Activated T-cell treated with anti-CD3 and anti-CD28 coated beads, Interleukin-2, amount 50 U/mL, for 72 hours (primary cell): ENCODE measurements around the gene EIF4E1B. TPM values are rescaled to one million over a fixed set of nuclear protein-coding genes. Genes with fewer than 3 reads are reported as not detected.
A peak's percentile ranks its signal among the peaks of the same experiment; 100 is the strongest.

Source experiments
- ATAC-seq, 2 donors: fragments of 150-1000 bp; cut with Tn5 transposase; replicated peaks in 1 of 2; 2 replicates each; pipeline ENCODE4 v1.10.0; 2021; ENCODE audit warnings: moderate library complexity in 2 of 2, mild to moderate bottlenecking in 1 of 2
- DNase-seq, 2 donors: peaks; one replicate each; pipeline ENCODE4 v3.0.0; 2021 to 2022; ENCODE audit warnings: mixed read lengths in 1 of 2
- H3K27ac Mint-ChIP-seq: one replicate; pipeline ENCODE4 v1.8.0; 2022; ENCODE audit warnings: mild to moderate bottlenecking, moderate library complexity, mixed read lengths
- H3K27me3 Mint-ChIP-seq: one replicate; pipeline ENCODE4 v1.8.0; 2022; ENCODE audit warnings: low read depth, mixed read lengths
- H3K36me3 Mint-ChIP-seq, 2 donors: one replicate each; pipeline ENCODE4 v1.8.0; 2022; ENCODE audit warnings: mixed read lengths in 2 of 2, mild to moderate bottlenecking in 1 of 2; ENCODE audit not compliant: insufficient read depth in 2 of 2
- H3K4me1 Mint-ChIP-seq: one replicate; pipeline ENCODE4 v1.8.0; 2022; ENCODE audit warnings: low read depth, mixed read lengths
- H3K4me3 Mint-ChIP-seq, 2 donors: one replicate each; pipeline ENCODE4 v1.8.0; 2022; ENCODE audit warnings: mild to moderate bottlenecking in 2 of 2, mixed read lengths in 2 of 2, moderate library complexity in 2 of 2
- H3K9me3 Mint-ChIP-seq, 2 donors: one replicate each; pipeline ENCODE4 v1.8.0; 2022; ENCODE audit warnings: mixed read lengths in 2 of 2
- total RNA-seq, 2 donors: library from RNA; stranded (reverse); gene quantifications; one replicate each; pipeline ENCODE4 v1.2.3, GENCODE V29; 2022

Gene EIF4E1B
- total RNA-seq, 2 donors from 2014 or later, result not detected

DNA sequence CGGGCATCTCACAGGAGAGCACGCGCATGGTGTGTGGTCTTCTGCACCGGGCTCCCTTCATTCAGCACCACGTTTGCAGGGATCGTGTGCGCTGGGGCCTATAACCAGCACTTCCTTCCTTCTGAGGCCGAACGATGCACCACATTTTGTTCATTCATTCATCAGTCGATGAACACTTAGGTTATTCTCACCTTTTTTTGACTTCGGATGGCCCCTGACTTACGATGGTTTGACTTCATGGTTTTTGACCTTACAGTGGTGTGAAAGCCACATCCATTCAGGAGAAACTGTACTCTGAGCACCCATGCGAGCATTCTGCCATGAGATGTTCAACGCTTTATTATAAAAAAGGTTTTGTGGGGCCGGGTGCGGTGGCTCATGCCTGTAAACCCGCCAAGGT lies 44.3 kb downstream of the EIF4E1B start:
- Mint-ChIP-seq H3K27ac (no peak overlapping the region), H3K27me3 (peaks cover 44% of the 10 kb centered on the region), H3K4me1 (no peaks in the 10 kb centered on the region), H3K4me3 (no peak overlapping the region), H3K36me3 (no peaks in the 10 kb centered on the region), H3K9me3 (no peaks in the 10 kb centered on the region)
- DNase-seq, result no peak
- no peak for ATAC-seq

DNA sequence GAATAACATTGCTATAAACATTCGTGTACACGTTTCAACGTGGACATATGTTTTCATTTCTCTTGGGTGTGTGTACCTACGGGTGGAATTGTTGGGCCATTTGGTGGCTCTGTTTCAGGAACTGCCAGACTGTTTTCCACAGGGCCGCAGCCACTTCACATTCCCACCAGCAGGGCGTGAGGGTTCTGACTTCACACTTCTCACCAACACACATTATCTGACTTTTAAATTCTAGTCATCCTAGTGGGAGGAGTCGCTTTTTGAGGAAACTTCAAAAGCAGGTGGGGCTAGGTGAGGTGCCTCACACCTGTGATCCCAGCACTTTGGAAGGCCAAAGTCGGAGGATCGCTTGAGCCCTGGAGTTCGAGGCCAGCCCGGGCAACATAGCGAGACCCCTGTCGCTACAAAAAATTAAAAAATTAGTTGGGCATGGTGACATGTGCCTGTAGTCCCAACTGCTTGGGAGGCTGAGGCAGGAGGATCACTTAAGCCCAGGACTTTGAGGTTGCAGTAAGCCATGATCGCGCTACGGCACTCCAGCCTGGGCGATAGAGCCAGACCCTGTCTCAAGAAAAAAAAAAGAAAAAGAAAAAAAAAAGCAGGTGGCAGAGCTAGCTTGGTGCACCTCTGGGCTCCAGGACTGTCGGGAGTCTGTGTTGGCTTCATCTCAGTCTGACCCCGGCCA lies 45.3 kb downstream of the EIF4E1B start:
- DNase-seq, result no peak
- no peaks in the 10 kb centered on the region for H3K4me1 Mint-ChIP-seq
- peaks cover 48% of the 10 kb centered on the region for H3K27me3 Mint-ChIP-seq
- H3K4me3 Mint-ChIP-seq, result no peak overlapping the region
- no peaks in the 10 kb centered on the region for H3K9me3 Mint-ChIP-seq
- no peaks in the 10 kb centered on the region for H3K36me3 Mint-ChIP-seq
- no peak for ATAC-seq
- no peak overlapping the region for H3K27ac Mint-ChIP-seq

DNA sequence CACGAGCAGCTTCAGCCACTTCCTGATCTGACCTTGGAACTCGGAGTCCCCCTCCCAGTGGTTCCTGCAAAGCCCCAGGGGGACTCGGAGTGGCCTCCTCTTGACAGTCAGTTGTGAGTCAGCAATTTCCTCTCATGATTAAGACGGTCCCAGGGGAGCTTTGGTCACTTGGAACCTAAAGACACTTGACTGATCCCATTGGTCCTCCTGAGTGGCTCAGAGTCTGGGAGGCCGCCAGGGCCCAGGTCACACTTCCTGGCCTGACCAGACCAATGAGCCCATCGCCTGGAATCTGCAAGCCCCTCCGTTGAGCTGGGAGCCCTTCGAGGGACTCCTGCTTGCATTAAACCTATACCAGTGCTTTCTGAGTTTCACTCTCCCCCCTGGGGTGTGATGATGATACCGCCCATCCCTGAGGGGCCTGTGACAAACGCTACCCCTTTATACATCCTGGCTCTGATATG lies 45.9 kb downstream of the EIF4E1B start:
- H3K9me3 Mint-ChIP-seq, result no peaks in the 10 kb centered on the region
- no peak overlapping the region for H3K27ac Mint-ChIP-seq
- peaks cover 47% of the 10 kb centered on the region for H3K27me3 Mint-ChIP-seq
- no peaks in the 10 kb centered on the region for H3K4me1 Mint-ChIP-seq
- DNase-seq (no peak), ATAC-seq (no peak)
- no peaks in the 10 kb centered on the region for H3K36me3 Mint-ChIP-seq
- no peak overlapping the region for H3K4me3 Mint-ChIP-seq

DNA sequence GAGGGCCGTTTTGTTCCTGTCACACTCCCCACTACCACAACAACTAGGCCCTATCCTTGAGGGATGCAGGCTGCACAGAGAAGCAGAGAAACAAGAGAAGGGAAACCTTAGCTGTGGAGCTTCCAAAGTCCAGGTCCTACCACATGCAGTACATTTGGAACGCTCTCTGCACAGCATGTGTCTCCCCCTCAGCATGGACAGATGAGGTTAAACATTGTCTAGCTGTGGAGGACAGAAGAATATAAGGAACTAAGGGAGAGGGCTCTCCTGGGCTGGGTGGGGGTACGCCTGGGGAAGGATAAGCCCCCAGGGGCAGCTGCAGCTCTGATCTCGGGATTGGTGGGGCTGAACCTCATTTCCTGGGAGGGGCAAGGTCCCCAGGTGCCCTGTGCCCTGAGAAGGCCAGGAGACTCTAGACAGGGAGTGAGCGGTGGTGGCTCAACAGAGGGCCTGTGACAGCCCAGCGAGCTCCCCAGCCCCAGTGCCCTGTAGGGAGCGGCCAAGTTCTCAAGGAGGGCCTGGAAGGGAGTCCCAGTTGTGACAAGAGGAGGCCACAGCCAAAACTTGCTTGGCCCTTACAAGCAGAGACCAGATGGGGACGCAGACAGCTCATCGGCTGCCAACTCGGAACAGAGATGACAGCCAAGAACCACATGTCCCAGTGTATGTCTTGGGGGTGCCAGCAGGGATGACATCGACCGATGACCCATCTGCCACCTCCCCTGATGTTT lies 46.9 kb downstream of the EIF4E1B start:
- H3K27ac Mint-ChIP-seq, result no peak overlapping the region
- no peaks in the 10 kb centered on the region for H3K9me3 Mint-ChIP-seq
- no peak overlapping the region for H3K4me3 Mint-ChIP-seq
- H3K27me3 Mint-ChIP-seq, result peaks cover 50% of the 10 kb centered on the region
- H3K36me3 Mint-ChIP-seq, result no peaks in the 10 kb centered on the region
- H3K4me1 Mint-ChIP-seq, result no peaks in the 10 kb centered on the region
- DNase-seq, result no peak
- no peak for ATAC-seq

DNA sequence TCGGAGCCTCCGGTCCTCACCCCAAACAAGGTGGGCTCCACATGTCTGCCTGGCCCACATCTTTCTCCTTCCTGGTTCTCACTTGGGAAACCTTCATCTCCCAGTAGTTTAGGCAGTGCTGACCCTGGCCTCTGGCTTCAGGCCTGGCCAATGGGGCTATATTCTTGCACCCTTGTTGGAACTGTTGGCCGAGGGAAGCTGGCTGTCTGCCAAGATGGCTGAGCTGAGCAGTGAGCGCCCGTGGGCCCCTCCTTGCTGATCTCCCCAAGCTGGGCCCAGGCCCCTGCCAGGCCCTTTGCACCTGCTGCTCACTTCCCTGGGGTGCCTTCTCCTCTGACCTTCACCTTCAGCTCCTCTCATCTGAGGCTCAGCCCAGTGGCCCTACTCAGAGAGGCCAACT lies 48.1 kb downstream of the EIF4E1B start:
- no peak for ATAC-seq
- no peak for DNase-seq
- no peak overlapping the region for H3K4me3 Mint-ChIP-seq
- no peaks in the 10 kb centered on the region for H3K36me3 Mint-ChIP-seq
- no peaks in the 10 kb centered on the region for H3K4me1 Mint-ChIP-seq
- peaks cover 53% of the 10 kb centered on the region for H3K27me3 Mint-ChIP-seq
- no peak overlapping the region for H3K27ac Mint-ChIP-seq
- no peaks in the 10 kb centered on the region for H3K9me3 Mint-ChIP-seq

DNA sequence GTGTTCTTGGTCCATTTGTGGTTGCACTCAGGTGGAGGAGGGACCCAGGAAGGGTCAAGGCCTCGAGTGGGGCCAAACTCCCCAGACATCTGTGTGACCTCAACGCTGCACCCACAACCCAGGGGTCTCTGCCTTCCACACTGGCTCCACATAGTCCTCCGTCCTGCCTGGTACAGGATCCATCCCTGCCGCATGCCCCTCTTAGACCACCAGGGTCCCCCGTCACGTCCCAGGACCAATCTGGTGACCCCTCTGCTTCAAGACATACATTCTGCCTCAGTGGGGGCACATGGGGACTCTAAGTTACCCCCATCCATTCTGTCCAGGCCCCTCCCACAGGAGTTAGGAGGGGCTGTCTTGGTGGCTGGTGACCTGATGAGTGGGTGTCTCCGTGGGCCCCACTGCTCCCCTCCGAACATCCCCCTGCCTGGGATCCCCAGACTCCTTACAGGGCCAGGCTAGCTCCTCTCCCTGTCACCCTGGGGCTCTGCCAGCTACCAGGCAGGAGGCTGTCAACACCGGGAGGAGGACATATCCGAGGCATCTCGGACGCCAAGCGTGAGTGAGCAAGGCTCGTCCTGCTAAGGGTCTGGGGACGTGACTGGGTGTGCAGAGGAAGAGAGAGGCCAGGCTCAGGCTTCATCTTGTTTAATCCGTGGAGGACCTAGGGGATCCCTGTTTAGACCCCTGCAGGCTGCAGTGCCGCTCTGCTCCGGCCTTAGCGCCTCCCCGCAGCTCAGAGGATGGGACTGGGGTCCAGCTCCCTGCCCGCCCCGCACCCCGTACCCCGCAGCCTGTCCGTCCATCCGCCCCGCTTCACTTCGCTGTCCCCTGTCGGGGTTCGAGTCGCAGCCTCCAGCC lies 49.1 kb downstream of the EIF4E1B start:
- Mint-ChIP-seq H3K36me3 (no peaks in the 10 kb centered on the region), H3K9me3 (peaks cover 0 to 4% of the 10 kb centered on the region in 2 donors), H3K4me1 (no peaks in the 10 kb centered on the region), H3K27me3 (peaks cover 57% of the 10 kb centered on the region), H3K4me3 (no peak overlapping the region), H3K27ac (no peak overlapping the region)
- no peak for ATAC-seq
- no peak for DNase-seq

DNA sequence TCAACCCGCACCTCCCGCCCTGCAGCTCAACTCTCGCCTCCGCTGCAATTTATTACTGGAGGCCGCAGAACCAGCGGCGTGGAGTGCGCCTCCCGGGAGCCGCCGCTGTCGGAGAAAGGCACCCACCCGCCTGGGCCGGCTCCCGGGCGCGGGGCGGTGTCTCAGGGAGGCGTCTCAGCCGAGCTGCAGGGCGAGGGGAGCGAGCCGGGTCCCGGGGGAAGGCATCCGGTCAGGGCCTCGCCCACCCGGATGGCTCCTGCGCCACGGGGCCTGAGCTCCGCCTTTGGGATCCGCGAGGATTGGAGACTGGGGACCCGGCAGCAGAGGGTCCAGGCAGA lies 49.7 kb downstream of the EIF4E1B start:
- H3K27me3 Mint-ChIP-seq, result peaks cover 63% of the 10 kb centered on the region
- H3K9me3 Mint-ChIP-seq, result peaks cover 2 to 7% of the 10 kb centered on the region in 2 donors
- no peaks in the 10 kb centered on the region for H3K4me1 Mint-ChIP-seq
- ATAC-seq (no peak), DNase-seq (no peak)
- no peak overlapping the region for H3K4me3 Mint-ChIP-seq
- H3K27ac Mint-ChIP-seq, result no peak overlapping the region
- H3K36me3 Mint-ChIP-seq, result peaks cover 2% of the 10 kb centered on the region in 2 donors

DNA sequence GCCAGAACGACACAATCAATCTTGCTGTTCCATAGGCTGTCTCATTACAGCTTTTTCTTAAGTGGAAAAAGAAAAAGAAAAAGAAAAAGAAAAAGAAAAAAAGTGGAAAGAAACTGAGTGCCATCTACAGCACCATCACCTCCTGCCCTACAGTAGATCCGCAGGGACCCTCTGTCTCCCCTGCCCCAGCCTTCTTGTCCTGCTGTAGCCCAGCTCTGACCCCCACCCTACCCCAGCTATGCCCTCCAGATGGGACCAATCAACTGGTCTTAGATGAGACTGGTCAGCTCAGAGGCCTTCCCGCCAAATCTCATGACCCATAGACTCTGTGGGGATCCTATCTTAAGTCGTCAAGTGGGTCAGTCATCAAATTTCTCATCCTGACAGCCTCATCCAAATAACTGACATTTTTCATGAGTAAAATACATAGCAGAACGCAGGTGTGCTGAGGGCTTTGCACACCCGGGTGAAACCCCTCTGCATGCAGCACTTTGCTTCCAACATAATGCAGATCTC lies 51.6 kb downstream of the EIF4E1B start:
- DNase-seq (no peak), ATAC-seq (no peak)
- Mint-ChIP-seq H3K4me1 (no peaks in the 10 kb centered on the region), H3K4me3 (no peak overlapping the region), H3K27me3 (peaks cover 65% of the 10 kb centered on the region), H3K9me3 (peaks cover 3 to 7% of the 10 kb centered on the region in 2 donors), H3K27ac (no peak overlapping the region), H3K36me3 (peaks cover 2 to 4% of the 10 kb centered on the region in 2 donors)

DNA sequence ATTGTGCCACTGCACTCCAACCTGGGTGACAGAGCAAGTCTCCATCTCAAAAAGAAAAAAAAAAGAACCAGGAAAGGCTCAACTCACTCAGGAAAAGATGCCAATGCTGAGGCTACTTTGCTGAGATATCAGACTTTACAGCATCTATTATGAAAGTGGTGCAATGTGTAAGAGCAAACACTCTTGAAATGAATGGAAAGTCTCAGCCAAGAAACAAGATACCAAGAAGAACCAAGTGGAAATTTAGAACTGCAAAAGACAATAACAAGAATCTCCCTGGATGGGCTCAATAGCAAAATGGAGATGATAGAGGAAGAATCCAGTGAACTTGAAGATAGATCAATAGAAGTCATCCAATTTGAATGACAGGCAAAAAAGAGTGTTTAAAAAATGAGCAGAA lies 54.5 kb downstream of the EIF4E1B start:
- H3K36me3 Mint-ChIP-seq, result peaks cover 2 to 4% of the 10 kb centered on the region in 2 donors

DNA sequence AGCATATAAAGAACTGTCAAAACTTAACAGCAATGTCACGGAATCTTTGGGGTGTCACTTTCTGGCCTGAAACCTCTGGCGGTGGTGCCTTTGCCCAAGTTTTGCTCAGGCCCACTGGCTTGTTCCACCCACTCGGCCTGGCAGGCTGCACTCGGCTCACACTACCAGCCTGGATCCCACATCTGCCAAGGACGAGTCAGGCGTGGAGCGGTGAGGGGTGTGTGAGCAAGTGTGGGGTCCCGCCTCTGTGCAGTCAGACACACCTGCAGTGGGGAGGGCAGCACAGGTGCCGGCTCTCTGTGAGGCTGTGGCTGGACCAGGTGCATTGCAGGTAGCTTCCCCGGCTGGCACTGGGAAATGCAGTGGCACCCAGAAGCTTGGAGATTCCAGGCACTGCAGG lies 56.8 kb downstream of the EIF4E1B start:
- Mint-ChIP-seq H3K27ac (no peak overlapping the region), H3K4me1 (no peaks in the 10 kb centered on the region), H3K27me3 (peaks cover 45% of the 10 kb centered on the region), H3K9me3 (peaks cover 3 to 7% of the 10 kb centered on the region in 2 donors), H3K4me3 (no peak overlapping the region), H3K36me3 (peaks cover 2 to 4% of the 10 kb centered on the region in 2 donors)
- DNase-seq (no peak), ATAC-seq (no peak)

More for the DNA sequence above, 54.5 kb downstream of the EIF4E1B start:
- no peak for ATAC-seq
- Mint-ChIP-seq H3K9me3 (peaks cover 3 to 7% of the 10 kb centered on the region in 2 donors), H3K27ac (no peak overlapping the region), H3K4me3 (peak overlapping the region in 1 of 2 donors; percentile 19), H3K4me1 (no peaks in the 10 kb centered on the region), H3K27me3 (peaks cover 47% of the 10 kb centered on the region)
- no peak for DNase-seq

DNA sequence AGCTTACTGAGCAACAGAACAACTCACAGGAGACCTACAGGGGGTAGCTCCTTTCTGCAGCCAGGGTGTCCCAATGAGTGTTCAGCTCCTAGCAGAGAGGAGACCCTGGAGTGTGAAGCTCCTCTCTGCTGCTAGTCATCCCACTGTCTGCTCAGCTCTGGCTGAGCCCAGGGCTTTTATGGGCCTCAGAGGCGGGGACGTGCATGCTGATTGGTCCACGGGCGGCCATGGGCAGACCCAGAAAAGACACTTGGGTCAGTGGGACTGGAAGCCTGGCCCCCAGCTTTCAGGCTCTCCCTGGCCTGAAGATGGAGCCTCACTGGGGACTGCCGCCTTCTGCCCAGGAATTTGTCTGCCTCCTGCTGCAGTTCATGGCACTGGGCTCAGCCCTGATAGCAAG lies 57.4 kb downstream of the EIF4E1B start:
- DNase-seq (no peak), ATAC-seq (no peak)
- no peak overlapping the region for H3K4me3 Mint-ChIP-seq
- peaks cover 2 to 4% of the 10 kb centered on the region in 2 donors for H3K36me3 Mint-ChIP-seq
- no peak overlapping the region for H3K27ac Mint-ChIP-seq
- peaks cover 3 to 7% of the 10 kb centered on the region in 2 donors for H3K9me3 Mint-ChIP-seq
- H3K27me3 Mint-ChIP-seq, result peaks cover 45% of the 10 kb centered on the region
- no peaks in the 10 kb centered on the region for H3K4me1 Mint-ChIP-seq

DNA sequence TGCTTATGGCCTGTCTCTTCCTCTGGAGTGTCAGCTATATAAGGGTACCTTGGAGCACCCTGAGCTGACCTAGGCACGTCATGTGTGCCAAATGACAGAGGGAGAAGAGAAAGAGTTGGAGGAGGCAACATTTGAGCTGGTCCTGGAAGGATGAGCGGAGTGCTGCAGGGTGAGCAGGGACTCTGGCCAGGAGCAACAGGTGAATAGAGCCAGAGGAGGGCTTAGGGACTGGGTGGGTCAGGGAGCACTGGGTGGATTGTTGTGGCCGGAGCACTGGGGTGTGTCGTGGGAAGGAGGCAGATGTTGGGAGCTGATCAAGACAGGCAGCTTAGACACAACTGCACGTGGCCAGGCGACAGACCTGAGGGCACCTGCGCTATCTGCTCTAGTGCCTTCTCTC lies 60.4 kb downstream of the EIF4E1B start:
- DNase-seq (no peak), ATAC-seq (no peak)
- no peak overlapping the region for H3K4me3 Mint-ChIP-seq
- no peaks in the 10 kb centered on the region for H3K4me1 Mint-ChIP-seq
- peaks cover 54% of the 10 kb centered on the region for H3K27me3 Mint-ChIP-seq
- H3K27ac Mint-ChIP-seq, result no peak overlapping the region
- H3K9me3 Mint-ChIP-seq, result no peaks in the 10 kb centered on the region
- H3K36me3 Mint-ChIP-seq, result no peaks in the 10 kb centered on the region

DNA sequence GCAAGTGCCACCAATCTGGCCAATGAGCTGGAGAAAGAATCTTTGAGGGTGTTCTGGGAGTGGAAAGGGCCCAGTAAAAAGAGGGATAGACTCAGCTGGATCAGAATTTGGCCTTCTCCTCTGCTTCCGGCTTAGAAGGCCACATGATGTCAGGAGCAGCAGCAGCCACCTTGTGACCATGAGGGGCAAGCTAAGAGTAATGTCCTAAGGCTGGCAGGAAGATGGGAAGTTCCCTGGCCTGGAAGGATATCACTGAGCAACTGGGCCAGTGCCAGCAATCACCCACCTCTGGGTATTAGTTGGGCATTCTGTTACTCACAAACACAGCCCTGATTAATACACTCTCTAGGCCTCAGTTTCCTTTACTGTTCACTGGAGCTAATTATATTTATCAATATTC lies 61.0 kb downstream of the EIF4E1B start:
- DNase-seq (no peak), ATAC-seq (no peak)
- H3K4me1 Mint-ChIP-seq, result no peaks in the 10 kb centered on the region
- H3K36me3 Mint-ChIP-seq, result no peaks in the 10 kb centered on the region
- no peaks in the 10 kb centered on the region for H3K9me3 Mint-ChIP-seq
- no peak overlapping the region for H3K27ac Mint-ChIP-seq
- no peak overlapping the region for H3K4me3 Mint-ChIP-seq
- peaks cover 59% of the 10 kb centered on the region for H3K27me3 Mint-ChIP-seq
